Globus pallidus (tissue), 1 donor: Measurements from ENCODE around the gene C9orf78.
"Not testable (repeated sequence)": the region's sequence is repeated elsewhere in the genome, so short reads cannot be mapped to it uniquely, and the experiment has no call there.

ENCODE experiments used
- DNase-seq: peaks from one replicate; pipeline ENCODE4 v3.0.0-alpha.2; 2015; ENCODE audit warnings: low spot score

C9orf78 gene

DNA sequence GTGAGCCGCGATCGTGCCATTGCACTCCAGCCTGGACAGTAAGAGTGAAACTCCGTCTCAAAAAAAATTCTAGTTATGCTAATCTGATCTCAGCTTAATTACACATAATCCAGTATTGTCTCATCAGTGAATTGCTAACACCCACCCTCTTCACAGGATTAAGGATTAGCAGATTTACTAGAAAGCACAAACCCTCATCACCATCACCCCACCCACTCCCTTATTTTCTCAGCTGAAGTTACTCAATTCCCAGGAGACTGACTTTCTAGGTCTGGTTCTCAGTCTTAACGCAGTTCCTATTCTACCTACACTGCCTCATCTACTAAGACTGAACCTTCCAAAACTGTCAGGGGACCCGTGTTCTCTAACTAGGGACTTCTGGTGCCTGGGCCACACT lies 23.1 kb downstream of the C9orf78 start:
- no peak for DNase-seq

DNA sequence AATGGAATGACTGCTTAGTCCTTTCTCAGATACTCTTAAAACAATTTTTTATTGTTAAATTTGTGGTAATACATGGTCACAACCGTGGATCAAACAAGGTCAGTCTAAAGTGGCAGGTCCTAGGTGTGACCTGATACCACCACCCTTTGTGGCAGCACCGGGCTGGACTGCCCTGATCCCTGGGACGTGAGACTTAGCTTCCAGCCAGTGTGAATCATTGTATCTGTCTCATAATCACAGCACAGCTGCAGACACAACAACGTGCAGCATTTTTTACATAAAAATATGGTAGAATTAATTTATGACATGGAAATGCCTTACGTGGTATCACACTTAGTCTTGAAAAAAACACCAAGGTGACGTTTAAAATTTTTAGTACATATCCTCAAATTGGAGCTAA lies 24.3 kb downstream of the C9orf78 start:
- DNase-seq: no peak

- DNase-seq: no peak
These were observed 25.0 kb downstream of the C9orf78 start for GRCh38 chr9:129810116-129810515.

DNA sequence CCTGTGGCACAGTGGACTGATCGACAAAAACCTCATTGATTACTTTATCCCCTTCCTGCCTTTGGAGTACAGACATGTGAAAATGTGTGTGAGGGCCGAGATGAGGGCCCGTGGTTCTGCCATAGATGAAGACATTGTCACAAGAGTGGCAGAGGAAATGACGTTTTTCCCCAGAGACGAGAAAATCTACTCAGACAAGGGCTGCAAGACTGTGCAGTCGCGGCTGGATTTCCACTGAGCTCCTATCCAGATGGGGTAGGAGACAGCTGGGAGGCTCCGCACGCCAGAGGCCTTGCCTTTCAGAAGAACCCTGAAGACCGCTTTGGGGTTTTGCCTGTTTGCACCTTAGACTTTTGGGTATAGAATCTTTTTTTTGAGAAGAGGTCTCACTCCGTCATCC lies 25.7 kb downstream of the C9orf78 start:
- no peak for DNase-seq

GRCh38 chr9:129806061-129806460 lies 29.0 kb downstream of the C9orf78 start:
- DNase-seq: no peak

DNA sequence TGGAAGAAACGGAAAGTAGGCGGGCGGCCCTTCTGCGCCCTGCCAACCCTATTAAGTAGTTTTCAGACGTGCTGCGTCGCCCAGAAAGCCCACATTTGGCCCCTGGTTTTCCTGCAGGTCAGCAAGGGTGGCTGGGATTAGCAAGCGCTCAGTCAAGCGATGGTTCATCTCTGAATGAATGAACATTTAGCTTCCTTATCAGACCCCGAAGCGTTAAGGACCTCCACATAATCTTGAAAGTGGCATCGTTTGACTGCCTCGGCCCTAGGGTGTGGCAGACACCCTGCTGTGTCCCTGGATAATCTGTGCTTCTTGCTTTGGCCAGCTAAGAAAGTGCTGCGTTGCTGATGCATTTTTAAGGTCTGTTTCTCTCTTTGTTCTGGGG lies 31.4 kb downstream of the C9orf78 start:
- no peak for DNase-seq

- DNase-seq: peak; percentile 92
These were observed 32.0 kb downstream of the C9orf78 start, which contains the start of gene TOR1B for GRCh38 chr9:129802833-129803675. Gene TOR1B (plus strand): TSS chr9:129803184. CDS start chr9:129803213, 29 bp downstream.

- DNase-seq: no peak
These were observed 33.6 kb downstream of the C9orf78 start for GRCh38 chr9:129801504-129801903.

GRCh38 chr9:129798973-129799372 lies 36.1 kb downstream of the C9orf78 start:
- DNase-seq: no peak

GRCh38 chr9:129796029-129796428 lies 39.0 kb downstream of the C9orf78 start:
- DNase-seq: not testable (repeated sequence)

GRCh38 chr9:129794549-129794948 lies 40.5 kb downstream of the C9orf78 start:
- DNase-seq: no peak

GRCh38 chr9:129786481-129786880 lies 48.6 kb downstream of the C9orf78 start:
- DNase-seq: no peak

GRCh38 chr9:129785866-129786265 lies 49.2 kb downstream of the C9orf78 start:
- DNase-seq: no peak

GRCh38 chr9:129784970-129785369 lies 50.1 kb downstream of the C9orf78 start:
- not testable (repeated sequence) for DNase-seq

DNA sequence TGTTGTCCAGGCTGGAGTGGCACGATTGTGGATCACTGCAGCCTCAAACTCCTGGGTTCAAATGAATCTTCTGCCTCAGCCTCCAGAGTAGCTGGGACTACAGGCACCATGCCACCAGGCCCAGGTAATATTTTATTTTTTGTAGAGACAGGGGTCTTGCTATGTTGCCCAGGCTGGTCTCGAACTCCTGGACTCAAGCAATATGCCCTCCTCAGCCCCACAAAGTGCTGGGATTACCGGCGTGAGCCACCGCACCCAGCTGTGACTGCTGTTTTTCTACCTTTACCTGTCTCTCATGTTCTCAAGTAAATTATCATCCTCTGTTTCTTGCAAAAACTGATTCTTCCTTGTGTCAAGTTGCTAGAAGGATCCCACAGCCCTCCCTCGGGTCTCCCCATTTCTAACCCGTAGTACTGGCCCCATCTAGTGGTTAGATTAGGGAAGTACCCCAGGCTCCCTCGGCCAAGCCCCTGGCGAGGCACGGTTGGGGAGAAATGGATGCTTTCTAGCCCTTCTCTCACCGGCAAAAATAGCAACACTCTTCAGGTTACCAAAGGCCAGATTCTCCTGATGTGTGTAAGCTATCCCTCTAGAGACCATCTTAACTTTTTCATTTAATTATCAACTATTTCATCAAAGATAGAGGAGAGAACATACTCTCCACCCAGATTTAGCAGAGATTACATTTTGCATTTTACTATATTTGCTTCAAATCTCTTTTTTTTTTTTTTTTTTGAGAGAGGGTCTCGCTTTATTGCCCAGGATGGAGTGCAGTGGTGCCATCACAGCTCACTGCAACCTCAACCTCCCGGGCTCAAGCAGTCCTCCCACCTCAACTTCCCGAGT lies 51.3 kb downstream of the C9orf78 start:
- peak; percentile 69 for DNase-seq

DNA sequence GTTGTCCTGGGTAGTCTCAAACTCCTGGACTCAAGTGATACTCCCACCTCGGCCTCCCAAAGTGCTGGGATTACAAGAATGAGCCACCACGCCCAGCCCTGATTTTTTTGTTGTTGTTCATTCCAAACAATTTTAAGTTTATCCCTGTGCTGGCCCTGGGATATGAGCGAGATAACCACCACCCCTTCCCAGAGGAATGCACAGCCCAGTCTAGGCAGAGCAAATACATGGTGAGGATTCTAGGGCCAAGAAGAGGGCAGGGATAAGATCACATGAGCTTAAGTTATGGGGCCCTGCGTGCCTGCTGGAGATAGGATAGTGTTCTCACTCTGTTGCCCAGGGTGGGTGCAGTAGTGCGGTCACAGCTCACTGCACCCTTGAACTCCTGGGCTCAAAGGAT lies 53.1 kb downstream of the C9orf78 start:
- no peak for DNase-seq

DNA sequence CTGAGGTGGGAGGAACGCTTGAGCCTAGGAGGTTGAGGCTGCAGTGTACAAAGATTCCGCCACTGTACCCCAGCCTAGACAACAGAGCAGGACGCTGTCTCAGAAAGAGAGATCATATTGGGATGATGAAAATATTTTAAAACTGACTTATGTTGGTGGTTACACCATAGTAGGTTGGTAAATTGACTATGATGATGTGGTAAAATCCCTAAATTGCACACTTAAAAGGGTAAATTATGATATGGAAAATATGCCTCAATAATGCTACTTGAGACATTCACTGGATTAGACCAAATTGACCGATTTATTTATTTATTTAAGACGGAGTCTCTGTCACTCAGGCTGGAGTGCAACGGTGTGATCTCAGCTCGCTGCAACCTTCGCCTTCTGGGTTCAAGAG lies 53.9 kb downstream of the C9orf78 start:
- no peak for DNase-seq

- DNase-seq: no peak
These were observed 55.4 kb downstream of the C9orf78 start for GRCh38 chr9:129779560-129780190.

- DNase-seq: no peak
These were observed 56.6 kb downstream of the C9orf78 start for GRCh38 chr9:129778469-129778868.

DNA sequence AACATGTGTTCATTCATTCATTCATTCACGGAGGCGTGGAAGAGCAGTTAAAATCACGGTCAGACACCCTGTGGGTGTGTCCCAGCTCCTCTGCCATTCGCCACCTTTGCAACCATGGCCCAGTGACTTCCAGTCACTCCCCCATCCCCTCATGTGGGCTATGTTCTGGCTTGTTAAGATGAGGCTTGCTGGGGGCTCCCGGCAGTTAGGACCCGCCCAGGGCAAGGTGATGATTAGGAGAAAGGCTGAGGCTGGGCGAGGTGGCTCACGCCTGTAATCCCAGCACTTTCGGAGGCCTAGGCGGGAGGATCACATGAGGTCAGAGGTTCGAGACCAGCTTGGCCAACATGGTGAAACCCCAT lies 57.3 kb downstream of the C9orf78 start:
- no peak for DNase-seq
